ENCODE data around the gene RAPGEF3.

DNA sequence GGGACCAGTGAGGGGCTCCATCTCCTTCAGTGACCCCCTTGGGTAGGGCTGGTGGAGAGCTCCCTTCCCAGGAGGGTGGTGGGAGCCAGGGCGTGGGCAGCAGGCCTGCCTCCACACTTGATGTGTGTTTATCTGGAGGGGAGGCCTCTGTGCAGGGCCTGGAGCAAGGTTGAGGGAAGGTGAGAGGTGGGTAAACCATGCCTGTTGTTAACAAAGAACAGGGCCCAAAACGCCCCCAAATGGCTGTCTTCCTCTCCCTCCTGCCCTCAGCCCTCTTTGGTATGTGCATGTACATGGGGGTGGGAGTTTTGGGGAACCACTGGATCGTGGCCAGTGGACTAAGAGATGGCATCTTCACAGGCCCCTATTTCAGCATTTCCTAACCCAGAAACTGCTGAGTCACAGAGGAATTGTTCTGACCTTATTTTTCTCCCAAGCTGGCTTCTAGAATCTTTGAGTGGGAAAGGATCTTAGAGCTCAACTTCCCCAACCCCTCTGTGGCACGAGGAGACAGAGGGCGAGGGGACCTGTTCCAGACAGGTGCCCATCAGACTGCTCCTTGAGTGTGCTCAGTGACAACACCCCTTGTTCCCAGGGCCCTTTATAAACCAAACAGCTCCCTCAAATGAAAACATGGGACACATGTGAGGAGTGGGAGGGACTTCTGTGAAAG is 17.9 kb upstream of the RAPGEF3 start:
- TF ChIP-seq POLR2AphosphoS5 (IDR thresholded peaks at IDR 0.05; ENCODE audit: low read depth, low read length) (no peak), POLR2A (IDR thresholded peaks at IDR 0.05; ENCODE audit: low read depth, low read length) (no peak)
